GM12875 (cell line): ENCODE measurements around the gene SDK1.
"Not testable (repeated sequence)": the region's sequence is repeated elsewhere in the genome, so short reads cannot be mapped to it uniquely, and the experiment has no call there.

Source experiments
- H3K4me3 ChIP-seq: one replicate; pipeline ENCODE4 v1.5.1; 2011; ENCODE audit warnings: low read depth, low read length, control low read depth
- CTCF ChIP-seq: IDR thresholded peaks from 2 replicates; pipeline ENCODE4 v1.5.1; 2011; ENCODE audit warnings: low read depth, mild to moderate bottlenecking, control low read depth, inconsistent platforms, low read length, moderate library complexity, borderline replicate concordance; ENCODE audit not compliant: insufficient read depth

Gene SDK1

GRCh38 chr7:3754493-3755341 is 453.7 kb downstream of the SDK1 start:
- TF ChIP-seq CTCF, result no peak
- no peak overlapping the region for H3K4me3 ChIP-seq

- not testable (repeated sequence) for H3K4me3 ChIP-seq
These were observed 454.9 kb downstream of the SDK1 start for GRCh38 chr7:3755778-3756453.

GRCh38 chr7:3757059-3757458 is 456.0 kb downstream of the SDK1 start:
- TF ChIP-seq CTCF, result no peak
- H3K4me3 ChIP-seq, result no peak overlapping the region

- no peak overlapping the region for H3K4me3 ChIP-seq
- TF ChIP-seq CTCF, result no peak
These were observed 459.6 kb downstream of the SDK1 start for GRCh38 chr7:3760651-3761050.

- no peak for TF ChIP-seq CTCF
- no peak overlapping the region for H3K4me3 ChIP-seq
These were observed 461.2 kb downstream of the SDK1 start for GRCh38 chr7:3762146-3762831.

GRCh38 chr7:3767917-3768777 is 467.1 kb downstream of the SDK1 start:
- no peak overlapping the region for H3K4me3 ChIP-seq
- no peak for TF ChIP-seq CTCF

GRCh38 chr7:3771906-3772305 is 470.9 kb downstream of the SDK1 start:
- TF ChIP-seq CTCF, result no peak
- no peak overlapping the region for H3K4me3 ChIP-seq
